HG02763 (cell line): ENCODE measurements around the gene STEAP4.

Source experiments
- ATAC-seq: cut with Tn5 transposase; IDR thresholded peaks from one replicate; pipeline ENCODE4 v1.9.1; 2021; ENCODE audit warnings: mild to moderate bottlenecking, moderate library complexity; ENCODE audit not compliant: unreplicated experiment

Gene STEAP4

DNA sequence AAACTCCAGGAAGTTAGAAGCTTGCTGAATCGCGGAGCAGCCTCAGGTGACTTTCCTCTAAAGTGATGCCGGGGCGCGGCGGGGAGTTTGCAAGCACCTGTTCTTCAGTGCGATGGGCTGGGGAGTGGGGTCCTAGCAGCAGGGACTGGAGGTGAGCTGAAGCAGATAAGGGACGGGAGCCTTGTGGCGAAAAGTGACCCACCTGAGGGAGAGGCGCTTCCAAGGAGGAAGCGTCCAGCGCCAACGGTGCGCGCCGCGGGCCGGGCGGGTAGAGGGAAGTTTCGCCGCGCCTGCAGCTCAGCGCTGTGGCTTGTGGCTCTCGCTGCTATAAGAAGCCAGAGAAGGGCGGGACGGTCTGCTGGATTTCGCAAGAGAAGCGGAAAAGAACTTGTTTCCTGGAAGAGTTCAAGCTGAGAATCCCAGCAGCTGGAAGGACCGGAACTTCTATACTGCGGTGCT lies at the start of gene STEAP4:
Gene STEAP4 (minus strand): TSS at position 305 of the 459 bp plus-strand sequence. CDS start 22,625 bp downstream, outside the sequence.
- ATAC-seq = no peak

DNA sequence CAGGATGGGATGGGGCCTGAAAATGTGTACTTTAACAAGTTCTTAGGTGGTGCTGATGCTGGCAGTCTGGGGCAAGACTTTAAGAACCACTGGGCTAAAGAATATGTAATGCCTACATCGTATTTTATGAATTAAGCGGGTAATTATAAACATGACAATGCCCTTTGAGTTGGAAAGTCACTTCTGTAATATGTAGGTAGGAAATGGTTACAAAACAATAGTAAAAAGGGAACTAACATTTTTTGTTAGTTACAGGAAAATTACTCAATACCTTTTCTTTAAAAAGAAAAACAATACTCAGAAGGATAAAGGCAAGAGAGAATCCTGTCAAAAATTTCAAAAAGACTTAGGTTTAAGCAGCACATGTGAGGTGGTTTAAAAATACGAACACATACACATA lies 48.3 kb upstream of the STEAP4 start:
- no peak for ATAC-seq

DNA sequence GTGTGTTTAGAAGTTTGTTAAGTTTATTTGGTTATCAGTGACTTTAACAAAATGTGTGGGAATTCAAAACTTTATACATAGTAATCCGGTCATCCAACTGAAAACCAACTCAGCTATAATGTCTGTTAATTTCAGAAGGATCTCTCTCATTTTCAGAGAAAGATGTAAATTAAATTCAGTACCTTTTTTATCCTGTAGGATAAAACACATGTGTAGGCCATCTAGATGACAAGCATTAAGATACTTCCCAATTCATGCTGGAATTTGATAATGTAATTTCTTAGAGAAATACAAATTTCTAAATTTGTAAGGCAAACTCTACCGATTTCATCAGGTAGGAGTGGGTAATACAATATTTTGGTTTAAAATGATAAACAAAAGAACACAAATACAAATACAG lies 43.4 kb upstream of the STEAP4 start:
- no peak for ATAC-seq

DNA sequence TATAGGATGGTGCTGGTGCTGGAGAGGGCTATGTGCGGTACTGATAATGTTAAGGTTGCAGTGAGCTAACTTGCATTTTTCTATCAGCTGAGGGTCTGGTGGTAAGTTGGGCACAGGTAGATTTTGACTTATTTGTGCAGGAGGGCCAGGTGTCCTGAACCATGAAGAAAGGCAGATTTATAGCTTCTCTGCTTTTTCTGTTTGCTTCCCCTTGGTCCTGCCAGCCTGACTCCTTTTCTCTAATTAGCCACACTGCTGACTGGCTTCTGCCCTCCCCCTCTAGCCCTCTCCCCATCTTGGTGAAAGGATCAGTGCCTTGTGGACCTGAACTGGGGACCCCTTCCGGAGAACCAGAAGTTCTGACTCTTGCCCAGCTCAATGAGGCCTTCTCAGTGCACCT lies 40.8 kb upstream of the STEAP4 start:
- no peak for ATAC-seq

DNA sequence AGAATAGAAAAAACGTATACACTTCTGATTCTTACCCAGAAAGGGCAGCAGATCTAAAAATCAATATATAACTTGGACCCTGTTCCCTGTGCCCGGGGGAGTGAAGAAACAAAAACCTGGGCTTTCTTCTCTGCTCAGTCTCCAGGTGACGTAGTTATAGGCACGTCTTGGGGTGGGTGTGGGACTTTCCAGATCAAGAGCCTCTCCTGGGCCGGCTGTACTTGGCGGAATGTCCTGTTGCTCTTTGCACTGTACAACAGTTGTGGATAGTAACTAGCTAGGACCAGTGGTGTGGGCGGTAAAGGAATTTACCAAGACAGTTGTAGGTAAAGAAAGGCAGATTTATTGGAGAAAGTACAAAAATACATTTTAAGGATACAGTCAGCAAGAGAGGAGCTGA lies 40.4 kb upstream of the STEAP4 start:
- no peak for ATAC-seq

DNA sequence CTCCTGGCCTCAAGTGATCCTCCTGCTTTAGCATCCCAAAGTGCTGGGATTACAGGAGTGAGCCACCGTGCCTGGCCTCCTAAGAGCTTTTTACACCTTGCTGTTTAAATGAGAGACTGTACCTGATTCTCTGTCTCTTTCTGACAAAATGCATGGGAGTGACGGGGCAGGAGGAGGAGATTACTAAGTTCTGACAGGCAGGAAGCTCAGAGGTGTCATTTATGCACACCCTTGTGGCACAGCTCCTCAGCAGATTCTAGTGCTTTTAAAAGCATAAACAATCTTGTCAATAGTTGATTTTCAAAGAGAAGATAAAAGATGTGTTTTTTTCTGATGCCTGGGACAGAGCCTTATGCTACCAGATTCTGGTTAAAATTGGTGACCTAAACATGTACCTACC lies 39.7 kb upstream of the STEAP4 start:
- no peak for ATAC-seq

DNA sequence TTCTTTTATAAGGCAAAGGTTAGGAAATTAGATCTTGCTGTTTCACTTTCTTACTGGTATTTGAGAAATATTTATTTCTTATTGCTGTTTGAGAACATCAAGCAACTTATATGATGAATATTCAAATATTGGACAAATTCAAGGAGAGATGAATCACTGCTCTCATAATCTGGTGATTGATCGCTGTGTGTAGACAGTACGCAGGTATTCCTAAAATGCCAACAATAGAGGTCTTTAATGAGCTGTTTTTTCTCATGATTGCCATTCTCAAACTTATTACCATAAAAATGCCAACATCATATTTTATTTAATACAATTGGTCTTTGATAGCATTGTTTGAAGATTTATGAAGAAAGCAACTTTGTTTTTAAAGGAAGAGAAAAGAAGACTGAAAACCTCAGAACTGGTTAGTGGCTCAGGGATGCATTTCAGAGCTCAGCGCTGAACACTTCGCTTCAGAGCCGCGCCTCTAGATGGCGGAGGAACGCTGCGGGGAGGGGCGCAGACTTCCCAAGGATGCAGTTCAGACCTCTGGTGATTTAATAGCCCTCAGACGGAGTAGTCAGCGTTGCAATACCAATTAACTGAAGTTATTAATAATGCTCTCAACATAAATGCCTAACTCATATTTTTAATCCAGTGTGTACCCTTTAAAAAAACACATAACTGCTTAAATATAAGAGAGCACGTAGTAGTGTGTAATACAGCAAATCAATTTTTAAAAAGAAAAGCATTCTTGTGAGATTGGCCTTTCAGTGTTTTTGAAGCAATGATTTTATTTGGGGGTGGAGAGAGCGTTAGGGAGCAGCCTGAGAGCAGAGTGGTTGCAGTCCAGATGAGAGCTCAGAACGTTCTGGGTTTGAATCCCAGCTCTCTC lies 38.5 kb upstream of the STEAP4 start:
- ATAC-seq = peak; percentile 43

DNA sequence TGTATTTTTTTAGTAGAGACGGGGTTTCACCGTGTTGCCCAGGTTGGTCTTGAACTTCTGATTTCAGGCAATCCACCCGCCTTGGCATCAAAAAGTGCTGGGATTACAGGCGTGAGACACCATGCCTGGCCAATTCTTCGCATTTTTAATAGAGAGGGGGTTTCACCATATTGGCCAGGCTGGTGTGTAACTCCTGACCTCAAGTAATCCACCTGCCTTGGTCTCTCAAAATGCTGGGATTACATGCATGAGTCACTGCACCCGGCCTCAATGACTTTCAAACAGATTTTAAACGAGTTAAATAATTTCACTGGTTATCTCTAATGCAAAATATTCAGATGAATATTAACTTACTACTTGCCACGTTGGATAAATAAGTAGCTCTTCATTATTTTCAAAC lies 37.6 kb upstream of the STEAP4 start:
- ATAC-seq = no peak

DNA sequence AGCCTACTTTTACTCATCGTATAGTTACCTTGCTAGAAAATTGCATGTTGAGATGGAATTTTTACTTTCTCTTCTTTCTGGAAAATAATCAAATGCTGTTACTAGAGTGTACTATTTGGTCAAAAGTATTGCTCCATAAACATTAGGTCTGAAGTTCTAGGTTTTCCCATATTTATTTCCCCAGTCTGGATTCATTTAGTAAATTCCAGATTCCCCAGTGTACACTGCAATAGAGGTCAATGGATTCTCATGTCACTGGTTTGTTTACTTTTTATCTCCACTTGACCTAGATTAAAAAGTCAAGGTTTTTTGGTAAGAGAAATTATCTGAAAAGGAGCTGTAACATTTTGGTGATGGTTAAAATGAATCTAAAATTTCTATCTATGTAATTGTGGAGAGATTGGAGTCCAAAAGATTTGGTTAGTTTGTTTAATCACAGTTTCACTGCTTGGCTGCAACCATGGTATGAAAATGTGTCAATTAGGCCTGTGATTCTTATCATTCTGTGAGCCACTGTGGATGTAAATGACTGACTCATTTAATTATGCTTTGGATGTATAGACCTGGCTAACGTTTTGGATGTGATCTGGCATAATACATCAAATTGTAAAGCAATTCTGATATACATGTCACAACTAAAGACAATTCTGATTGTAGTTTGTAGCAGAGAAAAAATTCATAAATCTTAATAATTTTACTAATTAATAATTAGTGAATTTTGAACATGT lies 32.7 kb upstream of the STEAP4 start:
- ATAC-seq = no peak

DNA sequence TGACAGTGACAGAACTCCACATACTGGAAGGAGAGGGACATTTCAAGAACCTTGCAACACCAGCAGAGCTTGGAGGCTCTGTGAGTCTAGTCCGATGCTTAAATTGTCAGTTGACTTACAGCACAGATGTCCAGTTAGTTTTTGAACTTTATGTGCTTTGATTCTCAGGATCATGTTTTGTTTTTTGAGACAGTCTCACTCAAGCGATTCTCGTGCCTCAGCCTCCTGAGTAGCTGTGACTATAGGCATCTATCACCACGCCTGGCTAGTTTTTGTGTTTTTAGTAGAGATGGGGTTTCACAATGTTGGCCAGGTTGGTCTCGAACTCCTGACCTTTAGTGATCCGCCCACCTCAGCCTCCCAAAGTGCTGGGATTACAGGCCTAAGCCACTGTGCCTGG lies 31.8 kb upstream of the STEAP4 start:
- ATAC-seq = no peak

DNA sequence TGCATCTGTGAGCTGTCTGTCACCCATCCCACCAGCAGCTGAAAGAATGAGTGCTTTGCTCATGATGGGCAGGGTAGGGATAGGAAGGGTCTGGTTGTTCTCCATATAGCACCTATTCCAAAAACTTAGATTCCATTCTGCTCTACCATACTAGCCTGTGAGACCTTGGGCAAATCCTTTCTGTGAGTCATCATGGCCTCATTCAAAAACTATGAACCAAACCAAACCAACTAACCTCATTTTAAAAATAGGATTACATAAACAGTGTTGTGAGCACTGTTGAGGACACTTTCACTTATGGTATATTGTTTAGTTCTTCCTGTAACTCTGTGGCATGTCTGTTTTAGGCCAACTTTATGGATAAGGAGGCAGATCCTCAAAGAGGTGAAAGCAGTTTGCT lies 30.9 kb upstream of the STEAP4 start:
- no peak for ATAC-seq

DNA sequence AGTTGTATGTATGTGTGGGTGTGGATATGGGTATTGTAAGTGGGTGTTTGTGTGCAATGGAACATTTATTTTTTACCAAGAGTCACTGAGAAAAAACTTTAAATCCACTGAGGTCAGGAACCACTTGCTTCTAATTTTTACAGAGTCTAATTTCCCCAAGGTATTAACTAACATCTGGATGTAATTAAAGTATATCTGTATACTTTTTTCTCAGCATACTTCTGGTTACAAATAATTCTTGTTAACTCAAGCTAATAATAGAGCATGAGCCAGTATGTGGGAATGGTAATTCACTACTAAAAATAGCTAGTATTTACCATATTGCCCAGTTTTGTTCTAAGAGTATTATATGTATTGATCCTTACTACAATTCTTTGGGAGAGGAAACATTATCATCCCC lies 24.6 kb upstream of the STEAP4 start:
- no peak for ATAC-seq

DNA sequence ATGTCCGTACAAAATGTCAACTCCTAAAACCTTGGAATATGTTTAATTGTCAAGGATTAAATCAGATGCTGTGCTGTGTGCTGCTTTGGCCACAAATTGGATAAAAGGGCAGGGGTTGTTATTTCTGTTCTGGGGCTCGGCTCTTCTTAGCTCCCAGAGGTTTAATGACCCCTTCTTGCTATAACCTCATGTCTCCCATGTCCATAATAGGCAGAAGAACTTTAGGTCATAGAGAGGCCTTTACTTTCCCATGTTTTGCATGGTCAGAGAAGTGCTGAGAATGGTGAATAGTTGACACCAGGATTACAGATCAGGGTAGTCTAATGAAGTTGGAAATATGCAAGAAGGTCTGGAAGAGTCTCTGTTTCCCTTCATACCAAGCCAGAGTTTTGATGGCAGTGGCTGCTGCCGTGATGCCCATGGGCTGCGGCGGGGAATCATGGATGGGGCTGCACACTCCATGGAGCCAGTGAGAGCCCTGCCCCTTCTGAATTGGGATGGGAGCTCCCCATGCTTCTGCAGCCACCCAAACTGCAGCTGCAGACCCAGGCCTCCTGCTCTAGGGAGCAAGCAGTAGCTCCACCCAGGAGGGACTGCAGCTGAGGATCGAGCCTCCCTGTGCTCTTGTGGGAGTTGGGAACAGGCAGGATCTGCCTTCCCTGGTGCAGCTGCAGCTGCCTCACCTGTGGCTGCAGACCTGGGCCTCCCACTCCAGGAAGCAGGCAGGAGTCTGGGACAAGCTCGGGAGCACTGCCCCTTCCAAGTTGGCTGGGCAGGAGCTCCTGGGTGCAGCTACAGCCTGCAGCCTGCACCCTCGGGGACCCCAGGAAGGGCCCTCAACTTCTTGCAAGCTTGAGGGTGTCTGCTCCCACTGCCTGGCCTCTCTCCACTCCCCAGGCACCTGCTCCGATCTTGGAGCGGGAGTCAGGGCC lies 23.1 kb upstream of the STEAP4 start:
- no peak for ATAC-seq

DNA sequence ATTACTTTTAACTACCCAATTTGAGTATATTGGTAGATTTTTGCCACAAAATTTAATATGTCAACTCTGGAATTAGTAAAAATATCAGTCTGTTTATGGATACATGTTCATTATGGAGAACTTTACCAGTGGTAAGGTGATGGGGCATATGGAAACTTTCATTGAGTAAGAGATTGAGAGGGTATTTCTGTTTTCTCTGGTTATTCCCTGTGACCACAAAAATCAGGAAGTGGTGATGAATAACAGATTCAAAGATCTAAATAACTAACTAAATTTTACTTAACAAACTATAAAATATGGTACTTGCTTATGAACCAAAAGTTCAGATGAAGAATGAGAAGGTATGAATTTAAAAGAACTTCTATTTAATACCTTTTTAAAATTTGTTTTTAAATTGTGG lies 22.1 kb upstream of the STEAP4 start:
- ATAC-seq = no peak

DNA sequence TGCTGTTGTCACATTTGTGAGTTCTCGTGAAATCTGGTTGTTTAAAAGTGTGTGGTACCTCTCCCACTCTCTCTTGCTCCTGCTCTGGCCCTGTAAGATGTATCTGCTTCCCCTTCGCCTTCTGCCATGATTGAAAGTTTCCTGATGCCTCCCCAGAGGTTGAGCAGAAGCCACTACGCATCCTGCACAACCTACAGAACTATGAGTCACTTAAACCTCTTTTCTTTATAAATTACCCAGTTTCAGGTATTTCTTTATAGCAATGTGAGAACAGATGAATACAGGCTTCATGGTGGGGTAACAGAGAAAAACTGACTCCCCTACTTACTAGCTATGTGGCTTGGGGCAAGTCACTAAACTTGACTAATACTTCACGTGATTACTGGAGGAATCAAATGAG lies 18.0 kb upstream of the STEAP4 start:
- no peak for ATAC-seq

DNA sequence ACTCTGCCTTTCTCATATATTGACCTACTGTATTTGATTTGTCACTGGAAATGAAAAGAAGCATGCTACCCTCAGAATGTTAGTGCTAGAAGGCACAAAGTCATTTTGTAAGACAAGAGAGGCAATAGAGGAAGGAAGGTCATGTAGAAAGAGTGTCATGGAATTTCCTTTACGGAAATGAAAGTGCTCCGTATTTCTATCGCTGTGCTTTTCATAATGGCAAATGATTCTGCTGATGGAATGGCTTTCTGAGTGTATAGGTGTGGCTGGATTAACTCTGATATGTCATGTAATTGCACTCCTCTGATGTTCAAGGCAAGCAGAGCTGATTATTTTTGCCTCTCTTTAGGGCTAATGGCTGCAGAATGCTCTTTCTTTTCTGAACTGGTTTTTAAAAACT lies 15.5 kb upstream of the STEAP4 start:
- no peak for ATAC-seq

DNA sequence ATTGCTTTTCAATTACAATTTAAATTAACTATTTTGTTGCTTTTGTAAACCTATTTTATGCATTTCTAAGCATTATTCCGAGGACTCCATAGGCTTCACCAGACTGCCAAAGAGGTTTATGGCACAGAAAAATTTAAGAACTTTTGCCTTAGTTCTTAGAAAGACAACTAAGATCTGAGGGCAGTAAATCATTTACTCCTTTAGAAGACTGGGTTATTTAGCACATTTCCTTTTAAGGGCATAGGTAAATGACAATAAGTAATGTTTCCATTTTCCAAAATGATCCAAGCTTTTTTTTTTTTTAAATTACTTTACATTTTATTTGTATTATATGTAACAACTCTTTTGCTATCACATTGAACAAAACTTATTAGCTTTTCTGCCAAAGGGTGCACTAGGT lies 15.0 kb upstream of the STEAP4 start:
- no peak for ATAC-seq

DNA sequence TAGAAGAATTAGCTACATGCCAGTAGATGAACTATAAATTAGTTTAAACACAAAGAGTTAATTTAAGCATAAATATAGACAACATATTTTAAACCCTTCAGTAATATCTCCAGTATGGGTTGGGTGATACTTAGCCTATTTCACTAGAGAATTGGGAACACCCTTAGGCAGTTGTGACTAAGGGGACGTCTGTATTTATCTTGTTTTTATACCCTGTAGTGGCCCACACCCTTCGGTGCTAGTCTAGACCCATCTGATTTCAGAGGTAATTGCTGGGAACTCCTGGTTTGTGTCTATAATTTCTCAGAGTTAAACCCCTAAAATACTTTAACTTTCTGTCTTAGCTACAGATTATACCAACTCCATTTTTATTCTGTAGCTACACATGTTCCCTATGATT lies 11.5 kb upstream of the STEAP4 start:
- no peak for ATAC-seq

DNA sequence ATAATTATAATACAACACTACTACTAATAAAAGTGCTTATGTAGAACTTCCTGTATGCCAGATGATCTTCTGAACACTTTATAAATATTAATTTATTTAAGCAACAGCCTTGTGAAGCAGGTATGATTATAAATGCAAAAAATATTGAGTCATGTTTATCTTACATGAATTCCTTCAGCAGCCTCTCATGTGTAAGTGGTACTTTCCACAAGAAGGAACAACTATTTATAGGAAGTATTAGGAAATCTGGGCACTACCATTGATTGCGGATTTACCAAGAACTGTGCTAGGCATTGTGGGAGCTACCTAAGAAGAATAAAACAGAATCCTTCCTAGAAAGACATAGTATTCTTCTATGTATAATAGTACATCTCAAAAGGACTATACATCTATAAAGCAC lies 10.7 kb upstream of the STEAP4 start:
- ATAC-seq = no peak

DNA sequence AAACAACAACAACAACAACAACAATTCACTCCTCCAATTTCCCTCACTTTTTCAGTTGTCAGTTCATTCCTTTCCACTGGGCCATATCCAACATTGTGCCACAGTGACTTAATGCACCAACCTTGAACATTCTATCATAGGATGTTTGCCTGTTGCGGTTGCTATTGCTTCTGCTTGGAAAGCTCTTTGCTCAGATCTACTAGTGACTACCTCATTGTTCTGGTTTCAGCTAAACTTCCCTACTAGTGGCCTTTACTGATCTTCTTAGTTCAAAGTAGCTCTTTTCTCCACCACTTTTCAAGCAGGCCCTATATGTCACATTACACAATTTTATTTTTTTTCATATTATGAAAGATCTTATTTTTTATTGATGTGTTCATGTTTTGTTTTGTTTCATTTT lies 9.8 kb upstream of the STEAP4 start:
- no peak for ATAC-seq

DNA sequence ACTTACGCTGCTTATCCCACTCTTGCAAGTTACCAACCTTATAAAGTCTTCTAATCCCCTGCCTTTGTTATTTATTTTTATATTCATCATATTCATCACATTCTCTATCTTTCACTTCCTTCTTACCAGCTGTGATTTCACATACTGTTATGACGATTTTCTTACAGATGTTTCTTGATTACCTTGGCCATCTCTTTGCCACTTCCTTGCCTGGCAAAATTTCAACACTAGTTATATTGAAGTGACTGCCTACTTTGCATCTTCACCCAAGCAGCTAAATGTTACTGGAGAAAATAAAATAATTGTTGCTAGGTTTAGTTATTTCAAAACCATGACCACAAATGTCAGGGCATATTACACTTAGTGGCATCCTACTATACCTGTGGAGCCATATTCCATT lies 8.8 kb upstream of the STEAP4 start:
- ATAC-seq = no peak
